ENCODE measurements around the gene GOT1.

GOT1 gene

DNA sequence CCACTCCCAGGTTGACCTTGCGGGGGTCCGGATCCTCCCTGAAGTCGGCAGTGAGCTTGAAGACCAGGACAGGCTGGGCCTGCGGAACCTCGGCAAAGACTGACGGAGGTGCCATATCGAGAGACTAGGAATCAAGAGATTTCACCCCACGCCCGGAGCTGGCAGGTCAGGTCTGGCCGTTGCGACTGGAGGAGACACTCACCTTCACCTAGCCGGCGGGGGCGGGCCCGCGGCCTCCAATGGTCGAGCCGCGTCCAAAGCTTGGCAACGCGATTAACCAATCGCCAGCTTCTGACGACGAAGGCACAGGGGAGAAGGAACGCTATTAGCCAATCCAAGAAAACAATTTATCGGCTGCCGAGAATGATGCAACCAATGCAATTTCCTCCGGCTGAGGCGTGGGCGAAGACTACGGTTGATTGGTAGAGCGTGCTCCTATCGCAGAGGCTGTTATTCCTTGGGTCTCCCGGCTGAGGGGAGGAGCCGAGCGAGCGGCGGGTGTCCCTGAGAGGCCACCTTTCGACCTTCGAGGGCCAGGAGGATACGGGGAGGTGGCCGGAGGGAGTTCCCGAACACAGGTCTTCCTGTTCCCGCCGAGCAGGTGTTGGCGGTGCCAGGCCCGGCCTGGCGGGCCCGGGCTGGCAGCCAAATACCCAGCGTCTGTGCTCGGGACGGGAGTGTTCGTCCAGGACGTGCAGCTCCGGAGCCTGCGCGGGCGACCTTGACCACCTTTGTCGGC lies at the start of gene GOT1 (continued):
- TF ChIP-seq ZNF280D (tag by site-specific recombination; IDR thresholded peaks at IDR 0.05) (no peak), ZNF48 (tag by site-specific recombination; IDR thresholded peaks at IDR 0.05) (no peak), PATZ1 (tag by site-specific recombination; IDR thresholded peaks at IDR 0.05) (peak; percentile 50), KLF8 (tag by site-specific recombination; IDR thresholded peaks at IDR 0.05) (peak; percentile 71; the same call in 1 of the 2 replicates), ZNF558 (tag by site-specific recombination; IDR thresholded peaks at IDR 0.05) (no peak), WT1 (tag by site-specific recombination; IDR thresholded peaks at IDR 0.05) (peak; percentile 67), ZNF391 (tag by site-specific recombination; IDR thresholded peaks at IDR 0.05; ENCODE audit: borderline replicate concordance, low read depth) (0 out of 2 replicates have a peak, but pooled peaks have one; percentile 45), ZNF501 (tag by site-specific recombination; IDR thresholded peaks at IDR 0.05) (peak; percentile 82; the same call in 1 of the 2 replicates), ZNF169 (tag by site-specific recombination; IDR thresholded peaks at IDR 0.05) (no peak), ZNF423 (tag by site-specific recombination; IDR thresholded peaks at IDR 0.05) (no peak), ZNF473 (tag by site-specific recombination; IDR thresholded peaks at IDR 0.05) (no peak), ZNF664 (tag by site-specific recombination; IDR thresholded peaks at IDR 0.05) (no peak), ZNF302 (tag by site-specific recombination; IDR thresholded peaks at IDR 0.05; ENCODE audit: low read depth) (no peak), ZNF629 (tag by site-specific recombination; IDR thresholded peaks at IDR 0.05) (peak; percentile 61), SETDB1 (IDR thresholded peaks at IDR 0.05; ENCODE audit: insufficient read length, low read length) (no peak), ZNF2 (tag by site-specific recombination; IDR thresholded peaks at IDR 0.05) (no peak), ZNF311 (tag by site-specific recombination; IDR thresholded peaks at IDR 0.05; ENCODE audit: borderline replicate concordance) (no peak), ZFP3 (tag by site-specific recombination; IDR thresholded peaks at IDR 0.05; ENCODE audit: low read depth) (no peak), ZNF624 (tag by site-specific recombination; IDR thresholded peaks at IDR 0.05) (no peak), ZNF426 (tag by site-specific recombination; IDR thresholded peaks at IDR 0.05) (no peak), ZNF239 (tag by site-specific recombination; IDR thresholded peaks at IDR 0.05) (no peak), ZBTB21 (tag by site-specific recombination; IDR thresholded peaks at IDR 0.05) (no peak; the same call in 1 of the 2 replicates), ZNF621 (tag by site-specific recombination; IDR thresholded peaks at IDR 0.05) (no peak)
- TF ChIP-seq, protein P1, sequence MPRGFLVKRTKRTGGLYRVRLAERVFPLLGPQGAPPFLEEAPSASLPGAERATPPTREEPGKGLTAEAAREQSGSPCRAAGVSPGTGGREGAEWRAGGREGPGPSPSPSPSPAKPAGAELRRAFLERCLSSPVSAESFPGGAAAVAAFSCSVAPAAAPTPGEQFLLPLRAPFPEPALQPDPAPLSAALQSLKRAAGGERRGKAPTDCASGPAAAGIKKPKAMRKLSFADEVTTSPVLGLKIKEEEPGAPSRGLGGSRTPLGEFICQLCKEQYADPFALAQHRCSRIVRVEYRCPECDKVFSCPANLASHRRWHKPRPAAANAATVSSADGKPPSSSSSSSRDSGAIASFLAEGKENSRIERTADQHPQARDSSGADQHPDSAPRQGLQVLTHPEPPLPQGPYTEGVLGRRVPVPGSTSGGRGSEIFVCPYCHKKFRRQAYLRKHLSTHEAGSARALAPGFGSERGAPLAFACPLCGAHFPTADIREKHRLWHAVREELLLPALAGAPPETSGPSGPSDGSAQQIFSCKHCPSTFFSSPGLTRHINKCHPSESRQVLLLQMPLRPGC (tag by site-specific recombination; IDR thresholded peaks at IDR 0.05), result no peak
- TF ChIP-seq, protein P2, sequence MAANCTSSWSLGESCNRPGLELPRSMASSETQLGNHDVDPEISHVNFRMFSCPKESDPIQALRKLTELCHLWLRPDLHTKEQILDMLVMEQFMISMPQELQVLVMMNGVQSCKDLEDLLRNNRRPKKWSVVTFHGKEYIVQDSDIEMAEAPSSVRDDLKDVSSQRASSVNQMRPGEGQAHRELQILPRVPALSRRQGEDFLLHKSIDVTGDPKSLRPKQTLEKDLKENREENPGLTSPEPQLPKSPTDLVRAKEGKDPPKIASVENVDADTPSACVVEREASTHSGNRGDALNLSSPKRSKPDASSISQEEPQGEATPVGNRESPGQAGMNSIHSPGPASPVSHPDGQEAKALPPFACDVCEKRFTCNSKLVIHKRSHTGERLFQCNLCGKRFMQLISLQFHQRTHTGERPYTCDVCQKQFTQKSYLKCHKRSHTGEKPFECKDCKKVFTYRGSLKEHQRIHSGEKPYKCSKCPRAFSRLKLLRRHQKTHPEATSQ (tag by site-specific recombination; IDR thresholded peaks at IDR 0.05), result peak; percentile 39; the same call in 1 of the 2 replicates
- TF ChIP-seq, protein P3, sequence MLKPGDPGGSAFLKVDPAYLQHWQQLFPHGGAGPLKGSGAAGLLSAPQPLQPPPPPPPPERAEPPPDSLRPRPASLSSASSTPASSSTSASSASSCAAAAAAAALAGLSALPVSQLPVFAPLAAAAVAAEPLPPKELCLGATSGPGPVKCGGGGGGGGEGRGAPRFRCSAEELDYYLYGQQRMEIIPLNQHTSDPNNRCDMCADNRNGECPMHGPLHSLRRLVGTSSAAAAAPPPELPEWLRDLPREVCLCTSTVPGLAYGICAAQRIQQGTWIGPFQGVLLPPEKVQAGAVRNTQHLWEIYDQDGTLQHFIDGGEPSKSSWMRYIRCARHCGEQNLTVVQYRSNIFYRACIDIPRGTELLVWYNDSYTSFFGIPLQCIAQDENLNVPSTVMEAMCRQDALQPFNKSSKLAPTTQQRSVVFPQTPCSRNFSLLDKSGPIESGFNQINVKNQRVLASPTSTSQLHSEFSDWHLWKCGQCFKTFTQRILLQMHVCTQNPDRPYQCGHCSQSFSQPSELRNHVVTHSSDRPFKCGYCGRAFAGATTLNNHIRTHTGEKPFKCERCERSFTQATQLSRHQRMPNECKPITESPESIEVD (tag by site-specific recombination; IDR thresholded peaks at IDR 0.05), result no peak
- TF ChIP-seq, protein P4, sequence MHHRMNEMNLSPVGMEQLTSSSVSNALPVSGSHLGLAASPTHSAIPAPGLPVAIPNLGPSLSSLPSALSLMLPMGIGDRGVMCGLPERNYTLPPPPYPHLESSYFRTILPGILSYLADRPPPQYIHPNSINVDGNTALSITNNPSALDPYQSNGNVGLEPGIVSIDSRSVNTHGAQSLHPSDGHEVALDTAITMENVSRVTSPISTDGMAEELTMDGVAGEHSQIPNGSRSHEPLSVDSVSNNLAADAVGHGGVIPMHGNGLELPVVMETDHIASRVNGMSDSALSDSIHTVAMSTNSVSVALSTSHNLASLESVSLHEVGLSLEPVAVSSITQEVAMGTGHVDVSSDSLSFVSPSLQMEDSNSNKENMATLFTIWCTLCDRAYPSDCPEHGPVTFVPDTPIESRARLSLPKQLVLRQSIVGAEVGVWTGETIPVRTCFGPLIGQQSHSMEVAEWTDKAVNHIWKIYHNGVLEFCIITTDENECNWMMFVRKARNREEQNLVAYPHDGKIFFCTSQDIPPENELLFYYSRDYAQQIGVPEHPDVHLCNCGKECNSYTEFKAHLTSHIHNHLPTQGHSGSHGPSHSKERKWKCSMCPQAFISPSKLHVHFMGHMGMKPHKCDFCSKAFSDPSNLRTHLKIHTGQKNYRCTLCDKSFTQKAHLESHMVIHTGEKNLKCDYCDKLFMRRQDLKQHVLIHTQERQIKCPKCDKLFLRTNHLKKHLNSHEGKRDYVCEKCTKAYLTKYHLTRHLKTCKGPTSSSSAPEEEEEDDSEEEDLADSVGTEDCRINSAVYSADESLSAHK (tag by site-specific recombination; IDR thresholded peaks at IDR 0.05), result no peak
